Hepatocyte (in vitro differentiated cells): ENCODE results near the gene KRTAP22-1. TPM values are rescaled to one million over a fixed set of nuclear protein-coding genes. Genes with fewer than 3 reads are reported as not detected.

Experiments
- DNase-seq: peaks from one replicate; pipeline ENCODE4 v3.0.0-alpha.2; 2016; ENCODE audit warnings: low spot score
- H2AFZ ChIP-seq: fragments of 200-600 bp; sonication (generic); 2 replicates; pipeline ENCODE4 v1.6.0; 2016; ENCODE audit warnings: antibody characterized with exemption, mild to moderate bottlenecking
- H3K27ac ChIP-seq: fragments of 200-600 bp; sonication (generic); 2 replicates; pipeline ENCODE4 v1.5.1; 2016; ENCODE audit warnings: mild to moderate bottlenecking
- H3K27me3 ChIP-seq: fragments of 200-600 bp; sonication (generic); 2 replicates; pipeline ENCODE4 v1.6.1; 2016
- H3K36me3 ChIP-seq: fragments of 200-600 bp; sonication (generic); replicated peaks from 2 replicates; pipeline ENCODE4 v1.5.1; 2016; ENCODE audit warnings: low read depth; ENCODE audit not compliant: insufficient read depth
- H3K4me1 ChIP-seq: fragments of 200-600 bp; sonication (generic); 2 replicates; pipeline ENCODE4 v1.5.1; 2016; ENCODE audit warnings: mild to moderate bottlenecking, moderate library complexity; ENCODE audit not compliant: insufficient read depth
- H3K4me2 ChIP-seq: fragments of 200-600 bp; sonication (generic); 2 replicates; pipeline ENCODE4 v1.6.0; 2016
- H3K4me3 ChIP-seq: fragments of 200-600 bp; sonication (generic); 2 replicates; pipeline ENCODE4 v1.5.1; 2016; ENCODE audit warnings: mild to moderate bottlenecking
- H3K79me2 ChIP-seq: fragments of 200-600 bp; sonication (generic); 2 replicates; pipeline ENCODE4 v1.6.0; 2017; ENCODE audit warnings: mild to moderate bottlenecking
- H3K9me2 ChIP-seq: fragments of 200-600 bp; sonication (generic); replicated peaks from 2 replicates; pipeline ENCODE4 v1.6.0; 2017; ENCODE audit warnings: mild to moderate bottlenecking; ENCODE audit not compliant: insufficient read depth
- H3K9me3 ChIP-seq: fragments of 200-600 bp; sonication (generic); 2 replicates; pipeline ENCODE4 v1.5.1; 2016; ENCODE audit warnings: low read depth, mild to moderate bottlenecking
- H4K20me1 ChIP-seq: fragments of 200-600 bp; sonication (generic); 2 replicates; pipeline ENCODE4 v1.6.0; 2016; ENCODE audit warnings: mild to moderate bottlenecking; ENCODE audit not compliant: insufficient read depth, poor library complexity, severe bottlenecking
- CTCF ChIP-seq: fragments of 200-600 bp; sonication (generic); IDR thresholded peaks from 2 replicates; pipeline ENCODE4 v1.5.1; 2016; ENCODE audit warnings: antibody characterized with exemption, mild to moderate bottlenecking; ENCODE audit not compliant: poor library complexity
- EZH2 ChIP-seq: fragments of 200-600 bp; sonication (generic); IDR thresholded peaks from 2 replicates; pipeline ENCODE4 v1.6.1; 2016; ENCODE audit warnings: antibody characterized with exemption, mild to moderate bottlenecking, borderline replicate concordance
- EZH2phosphoT487 ChIP-seq: fragments of 200-600 bp; sonication (generic); IDR thresholded peaks from one replicate; pipeline ENCODE4 v1.6.1; 2018; ENCODE audit warnings: antibody characterized with exemption, mild to moderate bottlenecking, low read depth, moderate library complexity; ENCODE audit not compliant: unreplicated experiment, severe bottlenecking
- WGBS: methylation state at CpG from one replicate; pipeline ENCODE4 v1.1.6; 2016; ENCODE audit warnings: low lambda C conversion rate; ENCODE audit errors: missing lambda C conversion rate; 5-methylcytosine and 5-hydroxymethylcytosine counted together
- polyA plus RNA-seq: library from polyadenylated mRNA; unstranded; fragments of >200 nt; fragmentation: Nextera tagmentation; extraction: Ambion mirVana; gene quantifications from 2 replicates; pipeline ENCODE4 v1.2.1, GENCODE V29; 2016
- total RNA-seq: library from RNA; depleted of rRNA; stranded (reverse); fragments of >200 nt; gene quantifications from 2 replicates; pipeline ENCODE4 v1.2.3, GENCODE V29; 2014

The KRTAP22-1 gene
- total and polyA plus RNA-seq, 2 experiments from 2014 or later: not detected

- Histone ChIP-seq H4K20me1 (no peaks in the 10 kb centered on the region), H2AFZ (no peak within 1 kb of the TSS), H3K4me1 (no peaks in the 10 kb centered on the region), H3K9me3 (no peaks in the 10 kb centered on the region), H3K4me3 (no peak within 1 kb of the TSS), H3K4me2 (no peak within 1 kb of the TSS), H3K9me2 (no peaks in the 10 kb centered on the region), H3K36me3 (no peaks in the 10 kb centered on the region), H3K27ac (no peak within 1 kb of the TSS), H3K79me2 (no peaks in the 10 kb centered on the region), H3K27me3 (no peaks in the 10 kb centered on the region)
- no peak for TF ChIP-seq CTCF
- TF ChIP-seq EZH2: no peak
- TF ChIP-seq EZH2phosphoT487: no peak
- DNase-seq: no peak
These were observed 10.6 kb upstream of the KRTAP22-1 start, which contains the start of gene KRTAP22-2 for GRCh38 chr21:30590297-30590696. Gene KRTAP22-2, minus strand, starts transcription at chr21:30590397.

DNA sequence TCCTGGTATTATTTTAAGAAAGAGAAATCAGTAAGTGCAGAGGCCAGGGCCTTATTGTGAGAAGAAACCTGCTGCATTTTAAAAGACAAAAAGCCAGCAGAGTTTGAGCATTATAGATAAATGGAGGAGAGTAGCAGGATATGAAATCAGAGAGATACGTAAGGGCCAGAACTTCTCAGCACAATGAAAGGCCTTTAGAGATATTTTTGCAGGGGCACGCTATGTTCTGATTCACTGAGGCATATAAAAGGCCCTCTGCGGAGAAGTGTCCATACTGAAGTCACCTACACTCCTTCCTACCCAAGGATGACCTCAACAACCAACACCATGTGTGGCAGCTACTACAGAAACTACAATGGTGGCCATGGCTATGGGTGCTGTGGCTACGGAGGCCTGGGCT, 8.7 kb upstream of the KRTAP22-1 start, which contains the start of gene KRTAP6-3:
Gene KRTAP6-3, plus strand, starts transcription at position 301 of the 400 bp plus-strand sequence. Its CDS starts 6 bp downstream, at position 307.
- Histone ChIP-seq H3K4me2 (no peak within 1 kb of the TSS), H3K79me2 (no peaks in the 10 kb centered on the region), H3K36me3 (no peaks in the 10 kb centered on the region), H2AFZ (no peak within 1 kb of the TSS), H3K9me2 (no peaks in the 10 kb centered on the region), H3K27ac (no peak within 1 kb of the TSS), H3K9me3 (no peaks in the 10 kb centered on the region), H3K4me3 (no peak within 1 kb of the TSS), H3K4me1 (no peaks in the 10 kb centered on the region), H3K27me3 (no peaks in the 10 kb centered on the region), H4K20me1 (no peaks in the 10 kb centered on the region)
- no peak for DNase-seq
- TF ChIP-seq EZH2phosphoT487 (no peak), EZH2 (no peak), CTCF (no peak)
- WGBS: 93% methylated on average over 4 of the region's 4 CpGs

GRCh38 chr21:30598802-30599201, 2.1 kb upstream of the KRTAP22-1 start, which contains the start of gene KRTAP6-2:
Gene KRTAP6-2, minus strand, starts transcription at chr21:30598902. Its CDS starts 28 bp downstream, at chr21:30598874.
- Histone ChIP-seq H3K27ac (no peak within 1 kb of the TSS), H3K27me3 (no peaks in the 10 kb centered on the region), H3K9me3 (no peaks in the 10 kb centered on the region), H2AFZ (no peak within 1 kb of the TSS), H4K20me1 (no peaks in the 10 kb centered on the region), H3K79me2 (no peaks in the 10 kb centered on the region), H3K4me3 (no peak within 1 kb of the TSS), H3K4me1 (no peaks in the 10 kb centered on the region), H3K36me3 (no peaks in the 10 kb centered on the region), H3K9me2 (no peaks in the 10 kb centered on the region), H3K4me2 (no peak within 1 kb of the TSS)
- TF ChIP-seq EZH2phosphoT487 (no peak), EZH2 (no peak), CTCF (no peak)
- 92% methylated on average over 6 of the region's 6 CpGs for WGBS
- DNase-seq: no peak

DNA sequence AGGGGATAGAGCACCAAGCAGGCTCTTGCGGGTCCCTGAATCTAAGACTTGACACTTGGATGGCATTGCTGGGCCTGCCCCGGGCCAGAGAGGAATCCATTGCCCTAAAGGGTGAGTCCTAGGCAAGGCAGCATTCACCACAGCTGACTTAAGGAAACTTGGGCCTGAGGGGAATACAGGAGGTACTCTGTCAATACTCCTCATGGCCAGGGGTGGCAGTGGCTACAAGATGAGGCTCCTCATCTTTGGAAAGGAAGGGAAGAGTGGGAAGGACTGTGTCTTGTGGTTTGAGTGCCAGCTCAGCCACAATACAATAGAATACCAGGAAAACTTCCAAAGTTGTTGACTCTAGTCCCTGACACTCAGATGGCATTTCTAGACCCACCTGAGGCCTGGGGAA, 5.1 kb downstream of the KRTAP22-1 start:
- no peaks in the 10 kb centered on the region for H3K9me2 ChIP-seq
- no peaks in the 10 kb centered on the region for H3K79me2 ChIP-seq
- no peaks in the 10 kb centered on the region for H3K36me3 ChIP-seq
- H3K4me2 ChIP-seq: no peak overlapping the region
- TF ChIP-seq EZH2 (no peak), EZH2phosphoT487 (no peak), CTCF (no peak)
- no peak overlapping the region for H2AFZ ChIP-seq
- no peak overlapping the region for H3K27ac ChIP-seq
- H4K20me1 ChIP-seq: no peaks in the 10 kb centered on the region
- DNase-seq: no peak
- H3K4me3 ChIP-seq: no peak overlapping the region
- no peaks in the 10 kb centered on the region for H3K4me1 ChIP-seq
- no peaks in the 10 kb centered on the region for H3K9me3 ChIP-seq
- no peaks in the 10 kb centered on the region for H3K27me3 ChIP-seq
- 80% methylated on average over 2 of the region's 2 CpGs for WGBS
